ENCODE data around the gene MARK3. TPM values are rescaled to one million over a fixed set of nuclear protein-coding genes. Genes with fewer than 3 reads are reported as not detected.

Gene MARK3
- total and polyA plus RNA-seq, 2 of the 13 experiments (the other 11 are each of a cell fraction or from before 2014, with no cell fraction given) = 47.7 to 56.6 TPM

DNA sequence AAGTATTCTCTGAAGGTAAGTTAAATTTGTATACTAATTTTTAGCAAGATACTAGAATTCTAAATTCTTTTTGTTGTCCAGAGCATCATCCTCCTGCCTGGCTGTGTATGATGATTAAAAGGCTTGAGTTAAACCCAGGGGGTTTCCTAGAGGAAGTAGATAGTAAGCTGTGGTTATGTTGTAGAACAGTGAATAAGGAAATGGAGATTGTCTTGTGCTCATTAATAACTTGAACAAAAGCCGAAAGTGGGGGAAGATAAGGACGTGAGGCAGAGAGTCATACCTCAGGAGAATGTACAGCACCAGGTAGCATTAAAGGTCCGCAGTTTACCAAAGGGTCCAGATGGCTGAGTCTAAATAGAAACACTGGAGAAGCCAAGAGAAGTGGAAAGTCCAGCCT lies 95.4 kb downstream of the MARK3 start:
- Histone ChIP-seq H3K9ac (ENCODE audit: insufficient read depth, low read depth, low read length) (no peak overlapping the region), H3K4me2 (ENCODE audit: low read depth, low read length) (no peak overlapping the region), H3K9me3 (ENCODE audit: low read length) (no peaks in the 10 kb centered on the region), H3K27me3 (ENCODE audit: control insufficient read depth in 1 of 2, insufficient read depth in 2 of 2, low read length in 2 of 2) (no peaks in the 10 kb centered on the region), H2AFZ (ENCODE audit: low read length) (no peak overlapping the region), H3K4me1 (ENCODE audit: insufficient read depth, low read length) (0 out of 2 replicates have a peak, but pooled peaks cover 5% of the 10 kb centered on the region), H3K36me3 (replicated peaks in 1 of 2; ENCODE audit: control insufficient read depth in 1 of 2, insufficient read depth in 2 of 2, low read length in 2 of 2) (peaks cover 6 to 35% of the 10 kb centered on the region in 2 experiments), H3K27ac (ENCODE audit: extremely low read length, insufficient read depth, low read length) (no peak overlapping the region), H3K79me2 (ENCODE audit: insufficient read depth, low read length) (no peaks in the 10 kb centered on the region), H3K4me3 (replicated peaks in 1 of 3; ENCODE audit: insufficient read depth in 1 of 3, low read depth in 2 of 3, low read length in 3 of 3) (no peak overlapping the region), H4K20me1 (ENCODE audit: insufficient read depth, low read length) (no peaks in the 10 kb centered on the region)
- CTCF ChIA-PET (ENCODE audit: low intra/inter-chr PET ratio, low total read pairs) = no interaction called here
- intact Hi-C loops (cut with micrococcal nuclease; ENCODE audit: unreplicated experiment) (no loop called here), in situ Hi-C loops (cut with HindIII; ENCODE audit: extremely low pct_ligation_motif_present, low pct_unique_long_range_greater_than_20kb) (no loop called here)
- FAIRE-seq (no peak), DNase-seq (ENCODE audit: low spot score) (no peak), ATAC-seq (no peak)
- WGBS (ENCODE audit: low lambda C conversion rate) = 98% methylated on average over 3 of the region's 3 CpGs
- TSS peak; percentile 41 for BruUV-seq (replicated peaks)
- no peak for TF ChIP-seq IRF9 (CRISPR knock-in tag; IDR thresholded peaks at IDR 0.05; ENCODE audit: borderline replicate concordance)
- TF ChIP-seq ZSCAN21 (CRISPR knock-in tag; IDR thresholded peaks at IDR 0.05; ENCODE audit: borderline replicate concordance) = no peak
- TF ChIP-seq RBM22 (optimal IDR thresholded peaks at IDR 0.05; ENCODE audit: low read length) = peak; percentile 21
- TF ChIP-seq, protein P1, sequence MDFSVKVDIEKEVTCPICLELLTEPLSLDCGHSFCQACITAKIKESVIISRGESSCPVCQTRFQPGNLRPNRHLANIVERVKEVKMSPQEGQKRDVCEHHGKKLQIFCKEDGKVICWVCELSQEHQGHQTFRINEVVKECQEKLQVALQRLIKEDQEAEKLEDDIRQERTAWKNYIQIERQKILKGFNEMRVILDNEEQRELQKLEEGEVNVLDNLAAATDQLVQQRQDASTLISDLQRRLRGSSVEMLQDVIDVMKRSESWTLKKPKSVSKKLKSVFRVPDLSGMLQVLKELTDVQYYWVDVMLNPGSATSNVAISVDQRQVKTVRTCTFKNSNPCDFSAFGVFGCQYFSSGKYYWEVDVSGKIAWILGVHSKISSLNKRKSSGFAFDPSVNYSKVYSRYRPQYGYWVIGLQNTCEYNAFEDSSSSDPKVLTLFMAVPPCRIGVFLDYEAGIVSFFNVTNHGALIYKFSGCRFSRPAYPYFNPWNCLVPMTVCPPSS (IDR thresholded peaks at IDR 0.05) = no peak
- no peak for TF ChIP-seq PRPF4 (IDR thresholded peaks at IDR 0.05; ENCODE audit: low read depth, low read length, poor library complexity, severe bottlenecking)
- POLR2A ChIA-PET = no interaction called here

DNA sequence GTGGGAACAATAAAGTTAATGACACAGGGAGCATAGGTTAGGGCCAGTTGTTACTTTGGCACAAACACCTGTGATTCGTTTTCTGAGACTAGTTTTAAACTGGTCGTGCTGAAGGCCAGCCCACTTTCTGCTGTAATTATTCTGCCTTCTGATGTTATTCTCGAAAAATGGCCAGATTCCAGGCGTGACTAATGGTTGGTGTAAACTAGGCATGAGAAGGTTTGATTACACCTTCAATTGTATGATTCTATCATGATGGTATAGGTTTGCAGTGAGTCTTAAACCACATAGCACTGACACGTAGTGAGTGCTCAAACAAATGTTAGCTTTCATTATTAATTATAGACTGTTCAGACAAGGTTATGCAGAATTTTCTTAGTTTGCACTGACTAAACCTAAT lies 98.4 kb downstream of the MARK3 start:
- Histone ChIP-seq H3K4me2 (ENCODE audit: low read depth, low read length) (no peak overlapping the region), H3K36me3 (replicated peaks in 1 of 2; ENCODE audit: control insufficient read depth in 1 of 2, insufficient read depth in 2 of 2, low read length in 2 of 2) (peaks cover 3 to 26% of the 10 kb centered on the region in 2 experiments), H3K27ac (ENCODE audit: extremely low read length, insufficient read depth, low read length) (no peak overlapping the region), H3K79me2 (ENCODE audit: insufficient read depth, low read length) (no peaks in the 10 kb centered on the region), H2AFZ (ENCODE audit: low read length) (no peak overlapping the region), H4K20me1 (ENCODE audit: insufficient read depth, low read length) (no peaks in the 10 kb centered on the region), H3K4me3 (replicated peaks in 1 of 3; ENCODE audit: insufficient read depth in 1 of 3, low read depth in 2 of 3, low read length in 3 of 3) (no peak overlapping the region), H3K9me3 (ENCODE audit: low read length) (no peaks in the 10 kb centered on the region), H3K9ac (ENCODE audit: insufficient read depth, low read depth, low read length) (no peak overlapping the region), H3K4me1 (ENCODE audit: insufficient read depth, low read length) (no peaks in the 10 kb centered on the region), H3K27me3 (ENCODE audit: control insufficient read depth in 1 of 2, insufficient read depth in 2 of 2, low read length in 2 of 2) (no peaks in the 10 kb centered on the region)
- POLR2A ChIA-PET = no interaction called here
- no peak for ATAC-seq
- no peak for DNase-seq (ENCODE audit: low spot score)
- TSS peak; percentile 30 for BruUV-seq (replicated peaks)
- FAIRE-seq = no peak
- in situ Hi-C loops (cut with HindIII; ENCODE audit: extremely low pct_ligation_motif_present, low pct_unique_long_range_greater_than_20kb) = no loop called here
- CTCF ChIA-PET (ENCODE audit: low intra/inter-chr PET ratio, low total read pairs) = no interaction called here
- 91% methylated on average over 5 of the region's 5 CpGs for WGBS (ENCODE audit: low lambda C conversion rate)
- intact Hi-C loops (cut with micrococcal nuclease; ENCODE audit: unreplicated experiment) = no loop called here
- TF ChIP-seq TCF7 (IDR thresholded peaks at IDR 0.05; ENCODE audit: low read depth) = no peak
- no peak for TF ChIP-seq SMAD9 (CRISPR knock-in tag; IDR thresholded peaks at IDR 0.05)
- no peak for TF ChIP-seq JARID2 (CRISPR knock-in tag; IDR thresholded peaks at IDR 0.05; ENCODE audit: insufficient replicate concordance)
- TF ChIP-seq ZNF260 (CRISPR knock-in tag; IDR thresholded peaks at IDR 0.05; ENCODE audit: borderline replicate concordance, low read depth) = no peak
- TF ChIP-seq KLF15 (CRISPR knock-in tag; IDR thresholded peaks at IDR 0.05; ENCODE audit: borderline replicate concordance) = no peak
- no peak for TF ChIP-seq KLF12 (CRISPR knock-in tag; IDR thresholded peaks at IDR 0.05; ENCODE audit: borderline replicate concordance)
- TF ChIP-seq XRCC5 (optimal IDR thresholded peaks at IDR 0.05; ENCODE audit: low read length) = no peak
- TF ChIP-seq ZNF275 (CRISPR knock-in tag; IDR thresholded peaks at IDR 0.05; ENCODE audit: borderline replicate concordance) = no peak
- TF ChIP-seq NR2F6 (IDR thresholded peaks at IDR 0.05) = no peak
- TF ChIP-seq NR2F6 (CRISPR knock-in tag; IDR thresholded peaks at IDR 0.05) = no peak
- TF ChIP-seq ZNF780A (CRISPR knock-in tag; IDR thresholded peaks at IDR 0.05) = no peak
